Breast epithelium (tissue), 4 donors: ENCODE data around the gene ST6GALNAC2. TPM values are rescaled to one million over a fixed set of nuclear protein-coding genes. Genes with fewer than 3 reads are reported as not detected.

Source experiments
- DNase-seq, 2 donors: peaks; one replicate each; pipeline ENCODE4 v3.0.0-alpha.2; 2019; ENCODE audit warnings: low spot score in 2 of 2
- H3K27ac ChIP-seq, 2 donors: fragments of 200-600 bp; sonication (generic) in 1 of 2; one replicate each; pipeline ENCODE4 v1.5.1; 2016 to 2019; ENCODE audit warnings: mild to moderate bottlenecking in 1 of 2
- H3K27me3 ChIP-seq, 2 donors: fragments of 200-600 bp; sonication (generic) in 1 of 2; one replicate each; pipeline versions ENCODE4 v1.5.1 to v1.6.0; 2017 to 2019; ENCODE audit warnings: control low read depth in 1 of 2, mild to moderate bottlenecking in 1 of 2
- H3K36me3 ChIP-seq: fragments of 200-600 bp; one replicate; pipeline ENCODE4 v1.5.1; 2019
- H3K4me1 ChIP-seq, 2 donors: fragments of 200-600 bp; sonication (generic); one replicate each; pipeline ENCODE4 v1.5.1; 2016 to 2019; ENCODE audit warnings: control low read depth in 1 of 2
- H3K4me3 ChIP-seq, 3 donors: fragments of 200-600 bp; sonication (generic); 1 replicate in 2 of 3; 2 replicates in 1 of 3; pipeline ENCODE4 v1.5.1; 2016 to 2019; ENCODE audit warnings: mild to moderate bottlenecking in 3 of 3, moderate library complexity in 2 of 3
- H3K9me3 ChIP-seq, 2 donors: fragments of 200-600 bp; sonication (generic) in 1 of 2; one replicate each; pipeline ENCODE4 v1.5.1; 2016 to 2019; ENCODE audit warnings: control low read depth in 1 of 2
- CTCF ChIP-seq, 3 donors: fragments of 450-650 bp; IDR thresholded peaks; one replicate each; pipeline ENCODE4 v1.5.1; 2016 to 2017; ENCODE audit warnings: antibody characterized with exemption in 3 of 3, mild to moderate bottlenecking in 3 of 3, moderate library complexity in 3 of 3
- POLR2A ChIP-seq: fragments of 450-650 bp; IDR thresholded peaks from one replicate; pipeline ENCODE4 v1.6.1; 2016; ENCODE audit warnings: antibody characterized with exemption, mild to moderate bottlenecking, moderate library complexity
- POLR2AphosphoS5 ChIP-seq, 3 donors: sonication (generic); formaldehyde crosslinking; IDR thresholded peaks; one replicate each; pipeline ENCODE4 v1.6.1; 2017; ENCODE audit warnings: antibody characterized with exemption in 3 of 3
- intact Hi-C: fragments of 100-400 bp; cut with DNase I; formaldehyde crosslinking; loops from one replicate; pipeline ENCODE4 v1.15.1; 2023; ENCODE audit warnings: low total_unique reads
- total RNA-seq, 3 donors: library from RNA; depleted of rRNA; stranded (reverse); fragments of >200 nt; gene quantifications; one replicate each; pipeline ENCODE4 v1.1.0, GENCODE V29; 2016

The ST6GALNAC2 gene
- total RNA-seq, 3 donors from 2014 or later: 10.5 to 39.8 (median 12.0) TPM

GRCh38 chr17:76545918-76546555 lies 39.6 kb downstream of the ST6GALNAC2 start:
- no peak overlapping the region for H3K4me3 ChIP-seq
- H3K36me3 ChIP-seq: no peaks in the 10 kb centered on the region
- no peak for TF ChIP-seq CTCF (IDR thresholded peaks at IDR 0.05)
- no peak for TF ChIP-seq POLR2A
- no peak overlapping the region for H3K27ac ChIP-seq
- H3K9me3 ChIP-seq: no peaks in the 10 kb centered on the region
- no peak for DNase-seq
- H3K4me1 ChIP-seq: peaks cover 6 to 7% of the 10 kb centered on the region in 2 donors
- intact Hi-C loops: no loop called here
- no peaks in the 10 kb centered on the region for H3K27me3 ChIP-seq

GRCh38 chr17:76544546-76545365 lies 40.9 kb downstream of the ST6GALNAC2 start:
- TF ChIP-seq CTCF (IDR thresholded peaks at IDR 0.05) (no peak), POLR2AphosphoS5 (IDR thresholded peaks at IDR 0.05) (peak in 1 of 3 donors; percentile 42)
- peak overlapping the region; percentile 40 to 57 for H3K27ac ChIP-seq
- no peaks in the 10 kb centered on the region for H3K27me3 ChIP-seq
- DNase-seq: no peak
- no peaks in the 10 kb centered on the region for H3K9me3 ChIP-seq
- H3K4me1 ChIP-seq: peaks cover 3 to 12% of the 10 kb centered on the region in 2 donors
- no peaks in the 10 kb centered on the region for H3K36me3 ChIP-seq
- no peak overlapping the region for H3K4me3 ChIP-seq
- intact Hi-C loops: no loop called here

GRCh38 chr17:76543826-76544545 lies 41.7 kb downstream of the ST6GALNAC2 start:
- H3K9me3 ChIP-seq: no peaks in the 10 kb centered on the region
- peak overlapping the region in 1 of 2 donors; percentile 50 for H3K27ac ChIP-seq
- no peaks in the 10 kb centered on the region for H3K36me3 ChIP-seq
- H3K27me3 ChIP-seq: no peaks in the 10 kb centered on the region
- H3K4me1 ChIP-seq: peaks cover 3 to 12% of the 10 kb centered on the region in 2 donors
- DNase-seq: no peak
- no peak overlapping the region for H3K4me3 ChIP-seq
- intact Hi-C loops: no loop called here
- TF ChIP-seq POLR2AphosphoS5 (IDR thresholded peaks at IDR 0.05) (no peak), CTCF (IDR thresholded peaks at IDR 0.05) (no peak)

GRCh38 chr17:76543482-76543825 lies 42.2 kb downstream of the ST6GALNAC2 start:
- Histone ChIP-seq H3K27me3 (no peaks in the 10 kb centered on the region), H3K4me3 (no peak overlapping the region), H3K36me3 (no peaks in the 10 kb centered on the region), H3K27ac (no peak overlapping the region), H3K9me3 (no peaks in the 10 kb centered on the region), H3K4me1 (peaks cover 3 to 12% of the 10 kb centered on the region in 2 donors)
- TF ChIP-seq POLR2AphosphoS5 (IDR thresholded peaks at IDR 0.05) (no peak), CTCF (IDR thresholded peaks at IDR 0.05) (no peak), POLR2A (no peak)
- intact Hi-C loops: no loop called here
- no peak for DNase-seq

- Histone ChIP-seq H3K27me3 (peaks cover 0 to 3% of the 10 kb centered on the region in 2 donors), H3K4me1 (peaks cover 3 to 12% of the 10 kb centered on the region in 2 donors), H3K9me3 (no peaks in the 10 kb centered on the region), H3K4me3 (no peak overlapping the region), H3K36me3 (no peaks in the 10 kb centered on the region), H3K27ac (no peak overlapping the region)
- intact Hi-C loops: no loop called here
- TF ChIP-seq POLR2A (no peak), CTCF (IDR thresholded peaks at IDR 0.05) (no peak), POLR2AphosphoS5 (IDR thresholded peaks at IDR 0.05) (no peak)
- DNase-seq: no peak
These were observed 42.7 kb downstream of the ST6GALNAC2 start for GRCh38 chr17:76542984-76543383.
